Coronary artery (tissue), 2 donors: ENCODE measurements around the gene CPZ.
"Not testable (repeated sequence)": the region's sequence is repeated elsewhere in the genome, so short reads cannot be mapped to it uniquely, and the experiment has no call there.

Source experiments
- DNase-seq: peaks from one replicate; pipeline ENCODE4 v3.0.0-alpha.2; 2017; ENCODE audit warnings: low spot score
- H3K27ac ChIP-seq, 2 donors: fragments of 200-600 bp; sonication (generic); one replicate each; pipeline ENCODE4 v1.5.1; 2016 to 2019
- H3K4me3 ChIP-seq: fragments of 200-600 bp; sonication (generic); 2 replicates; pipeline ENCODE4 v1.5.1; 2016; ENCODE audit warnings: mild to moderate bottlenecking, moderate library complexity
- CTCF ChIP-seq: fragments of 200-600 bp; sonication (generic); IDR thresholded peaks from one replicate; pipeline ENCODE4 v1.5.1; 2019; ENCODE audit warnings: antibody characterized with exemption

The CPZ gene

DNA sequence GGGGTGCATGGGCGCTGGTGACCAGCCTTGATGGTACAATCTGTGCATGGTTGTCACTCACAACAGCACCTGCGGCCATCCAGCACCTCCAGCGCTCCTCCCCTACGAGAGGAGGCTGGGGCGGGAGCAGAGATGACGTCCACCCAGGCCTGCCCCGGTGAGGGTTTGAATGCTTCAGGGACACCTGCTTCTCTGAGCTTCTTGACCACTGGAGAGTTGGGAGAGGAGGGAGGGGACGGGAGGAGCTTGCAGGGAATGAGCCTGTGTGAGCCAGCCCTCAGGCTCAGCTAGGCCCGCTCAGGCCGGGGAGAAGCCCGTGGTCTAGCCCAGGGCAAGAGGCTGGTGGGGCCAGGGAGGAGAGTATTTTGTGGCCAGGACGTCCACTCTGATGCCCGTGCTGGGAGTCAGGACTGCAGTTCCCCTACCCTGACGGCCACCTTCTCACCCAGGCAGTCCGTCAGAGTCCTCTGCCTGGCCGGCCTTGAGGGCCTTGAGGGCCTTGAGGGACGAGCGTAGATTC is 59.2 kb downstream of the CPZ start:
- H3K4me3 ChIP-seq, result no peak overlapping the region
- H3K27ac ChIP-seq, result no peak overlapping the region
- no peak for TF ChIP-seq CTCF
- peak; percentile 46 for DNase-seq

DNA sequence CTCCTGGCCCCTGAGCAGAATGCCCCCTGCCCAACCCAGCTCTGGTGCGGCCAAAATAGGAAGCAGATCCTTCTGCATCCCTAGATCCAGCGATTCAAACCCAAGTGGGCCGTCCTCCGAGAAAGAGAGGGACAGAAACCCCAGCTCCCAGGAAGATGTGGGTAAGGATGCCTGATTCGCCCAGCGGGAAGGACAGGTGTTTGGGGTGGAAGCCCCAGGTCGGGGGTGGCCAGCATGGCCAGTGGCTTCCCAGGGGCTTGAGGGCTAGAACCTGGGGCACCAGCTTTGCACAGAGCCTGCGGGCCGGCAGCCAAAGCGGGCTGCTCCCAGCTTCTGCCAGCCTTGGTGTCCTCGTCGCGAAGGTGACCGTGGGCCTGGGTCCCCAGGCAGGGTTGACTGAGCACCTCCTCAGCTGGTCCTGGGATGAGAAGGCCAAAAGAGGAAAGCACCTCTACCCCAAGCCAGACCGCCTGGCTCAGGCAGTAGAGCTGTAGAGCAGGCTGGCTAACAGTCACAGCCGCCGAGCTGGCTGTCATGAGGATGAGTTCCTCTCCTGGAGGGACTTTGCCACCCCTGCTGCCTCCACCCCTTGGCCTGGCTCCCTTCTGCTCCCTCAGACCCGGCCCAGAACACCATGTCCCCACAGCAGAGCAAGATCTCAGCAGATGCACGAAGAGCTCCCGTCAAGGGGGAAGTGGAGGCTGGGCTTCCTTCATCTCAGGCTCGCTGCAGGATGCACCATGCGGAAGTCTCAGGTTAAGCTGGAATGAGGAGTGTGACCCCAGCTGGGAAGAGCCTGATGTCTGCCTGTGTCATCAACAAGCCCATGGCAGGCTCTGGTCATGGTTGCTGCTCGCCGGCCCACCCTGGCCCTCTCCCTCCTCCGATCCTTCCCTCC is 59.9 kb downstream of the CPZ start:
- peak; percentile 57 for DNase-seq
- no peak overlapping the region for H3K27ac ChIP-seq
- no peak for TF ChIP-seq CTCF
- H3K4me3 ChIP-seq, result no peak overlapping the region

- Histone ChIP-seq H3K4me3 (no peak overlapping the region), H3K27ac (no peak overlapping the region)
- TF ChIP-seq CTCF, result no peak
- DNase-seq, result peak; percentile 65
Observed at GRCh38 chr4:8653326-8654000, 60.9 kb downstream of the CPZ start.

DNA sequence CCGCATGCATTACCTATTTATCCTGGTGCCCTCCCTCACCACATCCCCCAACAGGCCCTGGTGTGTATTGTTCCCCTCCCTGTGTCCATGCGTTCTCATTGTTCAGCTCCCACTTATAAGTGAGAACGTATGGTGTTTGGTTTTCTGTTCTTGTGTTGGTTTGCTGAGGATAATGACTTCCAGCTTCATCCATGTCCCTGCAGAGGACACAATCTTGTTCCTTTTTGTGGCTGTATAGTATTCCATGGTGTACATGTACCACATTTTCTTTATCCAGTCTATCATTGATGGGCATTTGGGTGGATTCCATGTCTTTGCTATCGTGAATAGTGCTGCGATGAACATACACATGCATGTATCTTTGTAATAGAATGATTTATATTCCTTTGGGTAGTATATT is 61.6 kb downstream of the CPZ start:
- H3K27ac ChIP-seq, DNase-seq, H3K4me3 ChIP-seq: not testable (repeated sequence)

DNA sequence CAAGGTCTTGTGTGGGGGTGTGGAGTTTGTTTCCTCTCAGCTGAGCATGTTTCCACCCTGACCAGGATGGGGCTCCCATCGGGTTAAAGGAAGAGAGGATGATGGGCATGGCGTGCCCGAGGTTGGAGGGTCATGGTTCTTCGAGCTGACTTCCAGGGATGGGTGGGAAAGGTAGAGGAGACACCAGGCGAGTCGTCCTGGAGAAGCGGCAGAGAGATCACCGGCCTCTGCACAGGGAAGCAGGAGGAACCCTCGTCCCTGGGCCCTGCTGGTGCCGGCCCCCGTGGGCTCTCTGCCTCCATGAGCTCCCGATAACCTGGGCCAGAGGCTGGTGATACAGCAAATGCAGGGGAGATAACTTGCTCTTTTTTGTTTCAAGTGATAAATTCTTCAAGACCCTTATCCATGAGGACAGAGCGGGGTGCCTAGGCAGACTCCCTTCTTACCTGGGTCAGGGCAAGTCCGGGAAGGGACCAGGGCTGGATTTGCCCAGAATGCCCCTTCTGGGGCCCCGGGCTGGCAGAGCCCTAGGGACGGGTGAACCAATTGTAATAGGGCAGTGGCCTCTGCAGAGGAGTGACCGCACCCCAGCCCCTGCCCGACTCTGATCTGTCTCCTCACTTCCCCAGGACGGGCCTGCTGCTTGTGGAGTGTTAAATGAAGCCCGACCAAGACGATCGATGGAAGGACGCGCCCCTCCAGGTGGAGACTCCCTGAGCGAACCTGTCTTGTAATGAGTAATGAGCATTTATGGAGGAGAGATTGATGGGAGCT is 63.0 kb downstream of the CPZ start:
- no peak overlapping the region for H3K27ac ChIP-seq
- no peak overlapping the region for H3K4me3 ChIP-seq
- DNase-seq, result peak; percentile 67
- TF ChIP-seq CTCF, result no peak

GRCh38 chr4:8656185-8656517 is 63.6 kb downstream of the CPZ start:
- no peak overlapping the region for H3K4me3 ChIP-seq
- no peak for TF ChIP-seq CTCF
- DNase-seq, result peak; percentile 64
- H3K27ac ChIP-seq, result no peak overlapping the region

DNA sequence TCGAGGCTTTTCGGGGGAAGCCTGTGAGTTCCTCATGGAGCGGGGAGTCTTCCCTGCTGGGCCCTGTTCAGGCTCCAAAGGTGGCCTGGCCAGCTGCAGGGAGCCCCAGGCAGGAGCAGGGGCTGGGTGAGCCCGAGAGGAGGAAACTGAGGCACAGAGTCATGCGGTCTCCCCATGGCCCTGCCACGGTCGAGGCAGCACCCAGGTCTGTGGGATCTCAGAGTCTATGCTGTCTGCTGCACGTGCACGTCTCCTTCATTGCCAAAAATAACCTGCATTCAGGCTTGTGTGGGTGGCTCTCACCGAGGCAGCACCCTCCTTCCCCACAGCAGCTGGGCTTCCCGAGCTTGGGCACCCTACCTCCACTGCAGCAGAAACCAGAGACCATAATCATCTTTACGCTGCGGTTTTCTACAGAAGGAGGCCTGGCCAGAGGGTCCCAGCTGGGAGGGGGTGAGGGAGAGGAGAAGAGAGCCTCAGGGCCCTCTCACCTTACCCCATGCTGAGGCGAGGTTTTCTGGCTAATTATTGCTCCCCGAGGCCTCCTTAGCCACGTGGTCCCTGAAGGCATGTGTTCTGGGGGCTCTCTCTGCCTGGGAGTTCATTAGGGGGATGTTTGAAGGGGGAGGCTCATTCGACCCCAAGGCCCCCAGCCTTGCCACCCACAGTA is 64.3 kb downstream of the CPZ start:
- TF ChIP-seq CTCF, result no peak
- H3K27ac ChIP-seq, result no peak overlapping the region
- no peak overlapping the region for H3K4me3 ChIP-seq
- peak; percentile 58 for DNase-seq
